AG09309 (cell line): ENCODE results near the gene HSPG2.

ENCODE experiments used
- DNase-seq: peaks from one replicate; pipeline ENCODE4 v3.0.0-alpha.2; 2010; ENCODE audit warnings: low read depth
- H3K4me3 ChIP-seq: 2 replicates; pipeline ENCODE4 v1.5.1; 2011; ENCODE audit warnings: mild to moderate bottlenecking, low read depth, low read length, moderate library complexity; ENCODE audit not compliant: control insufficient read depth
- CTCF ChIP-seq: IDR thresholded peaks from 2 replicates; pipeline ENCODE4 v1.5.1; 2011; ENCODE audit warnings: mild to moderate bottlenecking, low read depth, low read length, inconsistent platforms; ENCODE audit not compliant: insufficient read depth, control insufficient read depth; ENCODE audit errors: missing control alignments

Gene HSPG2

GRCh38 chr1:21814981-21815582 lies 122.0 kb downstream of the HSPG2 start:
- DNase-seq, result no peak
- no peak for TF ChIP-seq CTCF
- no peak overlapping the region for H3K4me3 ChIP-seq

- DNase-seq, result no peak
- peak; percentile 45 for TF ChIP-seq CTCF
- no peak overlapping the region; the same call in 1 of the 2 replicates for H3K4me3 ChIP-seq
Observed at GRCh38 chr1:21814241-21814918, 122.7 kb downstream of the HSPG2 start.

GRCh38 chr1:21813542-21813941 lies 123.6 kb downstream of the HSPG2 start:
- TF ChIP-seq CTCF, result no peak
- H3K4me3 ChIP-seq, result no peak overlapping the region
- no peak for DNase-seq

- DNase-seq, result no peak
- H3K4me3 ChIP-seq, result no peak within 1 kb of the TSS
- no peak for TF ChIP-seq CTCF
Observed at GRCh38 chr1:21811875-21812305, 125.2 kb downstream of the HSPG2 start, which contains the start of gene LDLRAD2. Gene LDLRAD2 (plus strand): TSS chr1:21812265. CDS start chr1:21812452, 187 bp downstream.

- H3K4me3 ChIP-seq, result no peak overlapping the region
- no peak for TF ChIP-seq CTCF
- DNase-seq, result no peak
Observed at GRCh38 chr1:21804536-21804935, 132.6 kb downstream of the HSPG2 start.

- DNase-seq, result no peak
- TF ChIP-seq CTCF, result no peak
Observed at GRCh38 chr1:21801100-21801499, 136.0 kb downstream of the HSPG2 start.

More at GRCh38 chr1:21801100-21801499, 136.0 kb downstream of the HSPG2 start:
- no peak overlapping the region for H3K4me3 ChIP-seq
